ENCODE results near the gene ZNF391. TPM values are rescaled to one million over a fixed set of nuclear protein-coding genes. Genes with fewer than 3 reads are reported as not detected.

Gene ZNF391
- 13.4 TPM for polyA plus RNA-seq (2013, experiment 1 of 2)
- polyA plus RNA-seq (2013, experiment 2 of 2), result 13.8 TPM

DNA sequence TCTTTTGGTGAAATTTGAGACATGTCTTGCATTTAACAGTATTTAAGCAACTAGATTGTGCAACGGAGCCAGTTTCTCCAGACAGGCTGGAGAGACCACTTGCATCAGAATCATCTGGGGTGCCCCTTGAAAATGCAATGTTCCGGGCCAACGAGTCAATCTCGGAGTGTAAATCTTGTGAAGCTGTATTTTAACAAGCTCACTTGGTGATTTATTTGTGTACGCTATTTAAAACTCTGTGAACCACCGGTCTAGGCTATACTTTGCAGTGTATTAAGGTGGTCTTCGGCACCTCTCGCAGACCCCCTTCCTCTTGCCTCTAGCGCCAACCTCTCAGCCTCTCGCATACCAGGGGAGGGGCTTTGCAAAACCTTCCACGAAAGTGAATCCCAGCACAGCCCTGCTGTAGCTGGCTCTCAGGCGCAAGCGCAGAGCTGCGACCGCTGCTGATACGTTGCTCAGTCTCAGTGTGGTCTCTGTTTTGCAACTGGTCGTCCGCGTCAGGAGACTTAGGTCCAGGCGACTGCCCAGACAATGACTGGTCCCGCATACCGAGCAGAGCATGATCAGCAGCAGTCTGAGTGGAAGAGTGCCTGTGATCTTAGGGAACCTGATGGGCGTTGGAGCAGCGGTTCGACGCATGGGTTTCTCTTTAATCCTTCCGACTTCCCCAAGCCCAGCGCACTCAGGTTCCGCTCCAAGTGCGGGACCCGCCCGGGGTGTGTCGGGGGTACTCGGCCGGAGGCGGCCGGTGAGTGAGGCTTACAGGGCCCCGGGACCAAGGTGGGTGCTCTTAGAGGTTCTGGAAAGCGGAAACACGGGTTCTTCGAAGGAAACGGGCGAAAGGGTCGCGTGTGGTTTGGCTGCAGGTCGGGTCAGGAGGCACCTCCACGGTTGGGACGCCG, at the start of gene ZNF391:
Gene ZNF391, plus strand, starts transcription at position 467 of the 905 bp plus-strand sequence. CDS start 11,612 bp downstream, outside the sequence.
- H2BK15ac ChIP-seq (ENCODE audit: low read length), result no peak within 1 kb of the TSS
- H2BK12ac ChIP-seq (ENCODE audit: low read length), result no peak within 1 kb of the TSS
- H3K27me3 ChIP-seq (ENCODE audit: control insufficient read depth in 3 of 3, insufficient read depth in 3 of 3, low read depth in 1 of 3, low read length in 3 of 3), result no peaks in the 10 kb centered on the region
- H3K14ac ChIP-seq (ENCODE audit: low read length), result no peak within 1 kb of the TSS
- no peaks in the 10 kb centered on the region for H3K79me1 ChIP-seq (ENCODE audit: low read depth, low read length)
- H2BK120ac ChIP-seq (ENCODE audit: low read depth, low read length), result no peak within 1 kb of the TSS
- peak within 1 kb of the TSS; percentile 51 to 93 for H3K4me3 ChIP-seq (ENCODE audit: low read length in 2 of 2)
- H3K4me1 ChIP-seq (ENCODE audit: control insufficient read depth in 2 of 2, insufficient read depth in 1 of 2, low read depth in 1 of 2, low read length in 2 of 2), result peaks cover 0 to 3% of the 10 kb centered on the region in 2 donors
- DNase-seq (ENCODE audit: low spot score), result peak; percentile 80
- peak within 1 kb of the TSS; percentile 89 for H3K9ac ChIP-seq (ENCODE audit: low read depth, low read length, poor library complexity)
- H3K4me2 ChIP-seq (ENCODE audit: insufficient read depth, low read length, poor library complexity, severe bottlenecking), result peak within 1 kb of the TSS; percentile 85
- peaks cover 0 to 2% of the 10 kb centered on the region in 2 donors for H3K9me3 ChIP-seq (replicated peaks in 1 of 2; ENCODE audit: control insufficient read depth in 2 of 2, insufficient read depth in 1 of 2, low read depth in 1 of 2, low read length in 2 of 2)
- H2BK5ac ChIP-seq (ENCODE audit: low read length), result no peak within 1 kb of the TSS
- H3K27ac ChIP-seq (replicated peaks; ENCODE audit: low read length), result peak within 1 kb of the TSS; percentile 92
- H3K18ac ChIP-seq (ENCODE audit: low read length), result peak within 1 kb of the TSS; percentile 89
- peak within 1 kb of the TSS; percentile 95 for H3K23ac ChIP-seq (ENCODE audit: low read depth, low read length, poor library complexity)
- no peak within 1 kb of the TSS for H2AK5ac ChIP-seq (ENCODE audit: low read depth, low read length)
- peak within 1 kb of the TSS; percentile 83 for H4K8ac ChIP-seq (ENCODE audit: low read depth, low read length)
- WGBS, 2 donors (ENCODE audit: extremely low coverage in 2 of 2, insufficient read length in 2 of 2, insufficient replicate concordance in 1 of 2), result no CpG with 5 or more reads among the region's 49 CpGs
- no peak within 1 kb of the TSS for H3K4ac ChIP-seq (ENCODE audit: low read length)
- H3K36me3 ChIP-seq (replicated peaks in 1 of 2; ENCODE audit: control insufficient read depth in 2 of 2, insufficient read depth in 2 of 2, low read length in 2 of 2), result peaks cover 0 to 2% of the 10 kb centered on the region in 2 donors
- H2AFZ ChIP-seq (ENCODE audit: low read length), result peak within 1 kb of the TSS; percentile 89
- no peak within 1 kb of the TSS for H4K91ac ChIP-seq (ENCODE audit: low read depth, low read length, poor library complexity)

DNA sequence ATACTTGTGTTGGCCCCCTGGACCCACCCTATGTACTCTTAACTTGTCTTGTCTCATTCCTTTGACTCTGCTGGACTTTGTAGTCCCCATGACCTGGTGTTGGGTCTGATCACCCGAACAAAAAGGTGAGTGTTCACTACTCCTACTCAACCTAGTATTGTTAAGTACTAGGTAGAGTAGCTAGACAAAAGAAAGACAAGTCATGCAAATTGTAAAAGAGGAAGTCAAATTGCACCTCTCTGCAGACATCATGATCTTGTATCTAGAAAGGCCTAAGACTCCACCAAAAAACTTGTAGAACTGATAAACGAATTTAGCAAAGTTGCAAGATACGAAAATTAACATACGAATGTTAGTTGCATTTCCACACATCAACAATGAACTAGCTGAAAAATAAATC, 35.7 kb upstream of the ZNF391 start:
- Histone ChIP-seq H2BK15ac (ENCODE audit: low read length) (no peak overlapping the region), H3K36me3 (replicated peaks in 1 of 2; ENCODE audit: control insufficient read depth in 2 of 2, insufficient read depth in 2 of 2, low read length in 2 of 2) (no peaks in the 10 kb centered on the region), H3K27me3 (ENCODE audit: control insufficient read depth in 3 of 3, insufficient read depth in 3 of 3, low read depth in 1 of 3, low read length in 3 of 3) (no peaks in the 10 kb centered on the region), H3K9ac (ENCODE audit: low read depth, low read length, poor library complexity) (no peak overlapping the region), H3K27ac (replicated peaks; ENCODE audit: low read length) (no peak overlapping the region), H3K4me1 (ENCODE audit: control insufficient read depth in 2 of 2, insufficient read depth in 1 of 2, low read depth in 1 of 2, low read length in 2 of 2) (no peaks in the 10 kb centered on the region), H3K18ac (ENCODE audit: low read length) (no peak overlapping the region), H4K8ac (ENCODE audit: low read depth, low read length) (no peak overlapping the region), H3K9me3 (replicated peaks in 1 of 2; ENCODE audit: control insufficient read depth in 2 of 2, insufficient read depth in 1 of 2, low read depth in 1 of 2, low read length in 2 of 2) (no peaks in the 10 kb centered on the region), H3K4me2 (ENCODE audit: insufficient read depth, low read length, poor library complexity, severe bottlenecking) (no peak overlapping the region), H3K14ac (ENCODE audit: low read length) (no peak overlapping the region), H2BK120ac (ENCODE audit: low read depth, low read length) (no peak overlapping the region), H2BK5ac (ENCODE audit: low read length) (no peak overlapping the region), H2AFZ (ENCODE audit: low read length) (no peak overlapping the region), H4K91ac (ENCODE audit: low read depth, low read length, poor library complexity) (no peak overlapping the region), H3K23ac (ENCODE audit: low read depth, low read length, poor library complexity) (no peak overlapping the region), H3K79me1 (ENCODE audit: low read depth, low read length) (no peaks in the 10 kb centered on the region), H2AK5ac (ENCODE audit: low read depth, low read length) (no peak overlapping the region), H2BK12ac (ENCODE audit: low read length) (no peak overlapping the region), H3K4ac (ENCODE audit: low read length) (no peak overlapping the region), H3K4me3 (ENCODE audit: low read length in 2 of 2) (no peak overlapping the region)
- no CpG with 5 or more reads among the region's 4 CpGs for WGBS, 2 donors (ENCODE audit: extremely low coverage in 2 of 2, insufficient read length in 2 of 2, insufficient replicate concordance in 1 of 2)
- DNase-seq (ENCODE audit: low spot score), result no peak

DNA sequence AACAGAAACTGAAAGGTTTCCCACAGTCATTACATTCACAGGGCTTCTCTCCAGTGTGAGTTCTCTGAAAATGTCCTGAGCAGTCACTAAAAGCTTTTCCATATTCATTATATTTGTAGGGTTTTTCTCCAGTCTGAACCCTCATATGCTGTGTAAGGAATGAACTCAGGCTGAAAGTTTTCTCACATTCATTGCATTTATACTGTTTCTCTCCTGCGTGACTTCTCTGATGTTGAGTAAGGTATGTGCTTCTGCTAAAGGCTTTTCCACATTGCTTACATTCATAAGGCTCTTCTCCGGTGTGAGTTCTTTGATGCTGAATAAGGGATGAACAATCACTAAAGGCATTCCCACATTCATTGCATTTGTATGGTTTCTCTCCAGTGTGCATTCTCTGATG, 29.8 kb upstream of the ZNF391 start:
- Histone ChIP-seq H3K4me1 (ENCODE audit: control insufficient read depth in 2 of 2, insufficient read depth in 1 of 2, low read depth in 1 of 2, low read length in 2 of 2) (no peaks in the 10 kb centered on the region), H2BK120ac (ENCODE audit: low read depth, low read length) (no peak overlapping the region), H3K9ac (ENCODE audit: low read depth, low read length, poor library complexity) (no peak overlapping the region), H3K23ac (ENCODE audit: low read depth, low read length, poor library complexity) (no peak overlapping the region), H2AK5ac (ENCODE audit: low read depth, low read length) (no peak overlapping the region), H3K4me2 (ENCODE audit: insufficient read depth, low read length, poor library complexity, severe bottlenecking) (no peak overlapping the region), H3K18ac (ENCODE audit: low read length) (no peak overlapping the region), H3K14ac (ENCODE audit: low read length) (no peak overlapping the region), H2BK15ac (ENCODE audit: low read length) (no peak overlapping the region), H3K4ac (ENCODE audit: low read length) (no peak overlapping the region), H2BK5ac (ENCODE audit: low read length) (no peak overlapping the region), H2AFZ (ENCODE audit: low read length) (no peak overlapping the region), H3K9me3 (replicated peaks in 1 of 2; ENCODE audit: control insufficient read depth in 2 of 2, insufficient read depth in 1 of 2, low read depth in 1 of 2, low read length in 2 of 2) (peaks cover 2 to 9% of the 10 kb centered on the region in 2 donors), H3K27ac (replicated peaks; ENCODE audit: low read length) (no peak overlapping the region), H3K4me3 (ENCODE audit: low read length in 2 of 2) (no peak overlapping the region), H4K91ac (ENCODE audit: low read depth, low read length, poor library complexity) (no peak overlapping the region), H3K27me3 (ENCODE audit: control insufficient read depth in 3 of 3, insufficient read depth in 3 of 3, low read depth in 1 of 3, low read length in 3 of 3) (no peaks in the 10 kb centered on the region), H2BK12ac (ENCODE audit: low read length) (no peak overlapping the region), H3K79me1 (ENCODE audit: low read depth, low read length) (no peaks in the 10 kb centered on the region), H4K8ac (ENCODE audit: low read depth, low read length) (no peak overlapping the region), H3K36me3 (replicated peaks in 1 of 2; ENCODE audit: control insufficient read depth in 2 of 2, insufficient read depth in 2 of 2, low read length in 2 of 2) (no peaks in the 10 kb centered on the region)
- DNase-seq (ENCODE audit: low spot score), result no peak
- WGBS, 2 donors (ENCODE audit: extremely low coverage in 2 of 2, insufficient read length in 2 of 2, insufficient replicate concordance in 1 of 2), result no CpG with 5 or more reads among the region's 2 CpGs

DNA sequence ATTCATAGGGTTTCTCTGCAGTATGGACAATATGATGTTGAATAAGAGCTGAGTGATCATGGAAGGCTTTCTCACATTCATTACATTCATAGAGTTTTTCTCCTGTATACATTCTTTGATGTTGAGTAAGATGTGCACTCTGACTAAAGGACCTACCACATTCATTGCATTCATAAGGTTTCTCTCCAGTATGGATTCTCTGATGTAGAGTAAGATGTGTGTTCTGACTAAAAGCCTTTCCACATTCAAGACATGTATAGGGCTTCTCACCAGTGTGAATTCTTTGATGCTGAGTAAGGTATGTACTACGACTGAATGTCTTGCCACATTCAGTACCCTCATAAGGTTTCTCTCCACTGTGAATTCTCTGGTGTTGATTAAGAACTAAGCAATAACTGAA, 29.3 kb upstream of the ZNF391 start:
- no peak overlapping the region for H3K4me2 ChIP-seq (ENCODE audit: insufficient read depth, low read length, poor library complexity, severe bottlenecking)
- DNase-seq (ENCODE audit: low spot score), result no peak
- H4K91ac ChIP-seq (ENCODE audit: low read depth, low read length, poor library complexity), result no peak overlapping the region
- no peak overlapping the region for H2BK15ac ChIP-seq (ENCODE audit: low read length)
- H2AK5ac ChIP-seq (ENCODE audit: low read depth, low read length), result no peak overlapping the region
- no peak overlapping the region for H3K18ac ChIP-seq (ENCODE audit: low read length)
- H3K27ac ChIP-seq (replicated peaks; ENCODE audit: low read length), result no peak overlapping the region
- no peak overlapping the region for H2AFZ ChIP-seq (ENCODE audit: low read length)
- no peaks in the 10 kb centered on the region for H3K79me1 ChIP-seq (ENCODE audit: low read depth, low read length)
- H3K9me3 ChIP-seq (replicated peaks in 1 of 2; ENCODE audit: control insufficient read depth in 2 of 2, insufficient read depth in 1 of 2, low read depth in 1 of 2, low read length in 2 of 2), result peaks cover 2 to 9% of the 10 kb centered on the region in 2 donors
- no peak overlapping the region for H2BK120ac ChIP-seq (ENCODE audit: low read depth, low read length)
- H3K36me3 ChIP-seq (replicated peaks in 1 of 2; ENCODE audit: control insufficient read depth in 2 of 2, insufficient read depth in 2 of 2, low read length in 2 of 2), result no peaks in the 10 kb centered on the region
- H4K8ac ChIP-seq (ENCODE audit: low read depth, low read length), result no peak overlapping the region
- no peak overlapping the region for H2BK5ac ChIP-seq (ENCODE audit: low read length)
- WGBS, 2 donors (ENCODE audit: extremely low coverage in 2 of 2, insufficient read length in 2 of 2, insufficient replicate concordance in 1 of 2), result no CpG with 5 or more reads among the region's 1 CpG
- H2BK12ac ChIP-seq (ENCODE audit: low read length), result no peak overlapping the region
- no peaks in the 10 kb centered on the region for H3K27me3 ChIP-seq (ENCODE audit: control insufficient read depth in 3 of 3, insufficient read depth in 3 of 3, low read depth in 1 of 3, low read length in 3 of 3)
- H3K4me3 ChIP-seq (ENCODE audit: low read length in 2 of 2), result no peak overlapping the region
- H3K9ac ChIP-seq (ENCODE audit: low read depth, low read length, poor library complexity), result no peak overlapping the region
- no peak overlapping the region for H3K4ac ChIP-seq (ENCODE audit: low read length)
- H3K23ac ChIP-seq (ENCODE audit: low read depth, low read length, poor library complexity), result no peak overlapping the region
- H3K4me1 ChIP-seq (ENCODE audit: control insufficient read depth in 2 of 2, insufficient read depth in 1 of 2, low read depth in 1 of 2, low read length in 2 of 2), result no peaks in the 10 kb centered on the region
- no peak overlapping the region for H3K14ac ChIP-seq (ENCODE audit: low read length)

All from neuronal stem cell (in vitro differentiated cells).